GM13977 (cell line): ENCODE results near the gene CAMK1D.

Experiments
- DNase-seq: peaks from one replicate; pipeline ENCODE4 v3.0.0; 2012; ENCODE audit warnings: low spot score
- in situ Hi-C: fragments of 300-500 bp; cut with MboI; formaldehyde crosslinking; loops from one replicate; pipeline ENCODE4 v1.12.0; 2022; ENCODE audit warnings: low sequenced_read_pairs, low pct_unique_long_range_greater_than_20kb, mixed read lengths, inconsistent platforms; ENCODE audit not compliant: unreplicated experiment
- TF ChIP-seq, protein P1 (sequence below): IDR thresholded peaks from 2 replicates; pipeline ENCODE4 v1.5.1; 2012; ENCODE audit warnings: mild to moderate bottlenecking, control low read depth; ENCODE audit not compliant: insufficient read depth; ENCODE audit errors: extremely low read depth, missing control alignments

CAMK1D gene

DNA sequence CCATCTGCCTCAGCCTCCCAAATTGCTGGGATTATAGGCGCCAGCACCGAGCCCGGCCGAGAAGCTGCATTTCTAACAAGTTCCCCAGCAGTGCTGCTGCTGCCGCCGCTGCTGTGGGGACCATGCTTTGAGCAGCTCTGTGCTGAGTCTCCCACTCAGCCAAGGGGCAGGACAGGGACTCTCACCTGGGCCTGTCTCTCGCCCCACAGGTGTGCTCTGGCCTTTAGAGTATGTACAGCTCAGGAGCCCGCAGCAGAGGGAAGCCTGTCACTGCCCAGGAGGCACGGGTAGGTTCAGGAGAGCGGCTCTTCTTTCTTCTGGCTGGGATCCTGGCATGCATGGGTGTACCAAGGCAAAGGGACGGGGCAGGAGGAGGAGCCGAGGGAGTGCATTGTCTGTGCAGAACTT is 130.1 kb downstream of the CAMK1D start:
- in situ Hi-C loops, result no loop called here
- TF ChIP-seq, protein P1, sequence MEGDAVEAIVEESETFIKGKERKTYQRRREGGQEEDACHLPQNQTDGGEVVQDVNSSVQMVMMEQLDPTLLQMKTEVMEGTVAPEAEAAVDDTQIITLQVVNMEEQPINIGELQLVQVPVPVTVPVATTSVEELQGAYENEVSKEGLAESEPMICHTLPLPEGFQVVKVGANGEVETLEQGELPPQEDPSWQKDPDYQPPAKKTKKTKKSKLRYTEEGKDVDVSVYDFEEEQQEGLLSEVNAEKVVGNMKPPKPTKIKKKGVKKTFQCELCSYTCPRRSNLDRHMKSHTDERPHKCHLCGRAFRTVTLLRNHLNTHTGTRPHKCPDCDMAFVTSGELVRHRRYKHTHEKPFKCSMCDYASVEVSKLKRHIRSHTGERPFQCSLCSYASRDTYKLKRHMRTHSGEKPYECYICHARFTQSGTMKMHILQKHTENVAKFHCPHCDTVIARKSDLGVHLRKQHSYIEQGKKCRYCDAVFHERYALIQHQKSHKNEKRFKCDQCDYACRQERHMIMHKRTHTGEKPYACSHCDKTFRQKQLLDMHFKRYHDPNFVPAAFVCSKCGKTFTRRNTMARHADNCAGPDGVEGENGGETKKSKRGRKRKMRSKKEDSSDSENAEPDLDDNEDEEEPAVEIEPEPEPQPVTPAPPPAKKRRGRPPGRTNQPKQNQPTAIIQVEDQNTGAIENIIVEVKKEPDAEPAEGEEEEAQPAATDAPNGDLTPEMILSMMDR, result no peak
- DNase-seq, result no peak

DNA sequence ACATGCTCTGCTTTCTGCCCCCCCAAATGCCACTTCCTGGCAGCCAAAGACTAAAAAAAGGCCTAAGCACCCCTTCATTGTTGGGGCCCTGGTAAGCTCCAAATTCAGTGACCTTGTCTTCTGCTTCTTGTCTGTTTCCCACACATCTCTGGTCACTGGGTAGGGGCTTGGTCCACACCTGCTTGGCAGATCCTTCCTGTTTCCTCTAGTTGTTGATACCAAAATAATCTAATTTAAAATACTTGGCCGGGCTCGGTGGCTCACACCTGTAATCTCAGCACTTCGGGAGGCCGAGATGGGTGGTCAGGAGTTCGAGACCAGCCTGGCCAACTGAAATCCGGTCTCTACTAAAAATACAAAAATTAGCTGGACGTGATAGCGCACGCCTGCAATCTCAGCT is 130.6 kb downstream of the CAMK1D start:
- DNase-seq, result no peak
- in situ Hi-C loops, result no loop called here
- TF ChIP-seq, protein P1, result no peak

DNA sequence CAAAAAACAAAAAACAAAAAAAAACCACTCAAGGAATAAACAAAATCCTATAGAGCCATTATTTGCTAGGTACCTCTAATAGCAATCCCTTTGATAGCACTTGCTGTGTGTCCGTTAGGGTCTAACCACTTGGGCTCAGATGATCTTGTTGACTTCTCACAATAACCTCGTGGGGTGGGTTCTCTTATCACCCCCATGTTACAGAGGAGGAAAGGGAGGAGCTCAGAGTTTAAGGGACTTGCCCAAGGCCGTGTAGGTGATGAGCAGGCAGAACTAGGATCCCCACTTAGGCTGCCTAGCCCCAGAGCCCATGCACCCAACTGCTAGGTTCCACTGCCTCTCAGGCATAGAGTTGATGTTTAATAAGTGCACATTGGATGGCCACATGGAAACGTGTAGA is 131.1 kb downstream of the CAMK1D start:
- DNase-seq, result no peak
- TF ChIP-seq, protein P1, result no peak
- in situ Hi-C loops, result no loop called here

DNA sequence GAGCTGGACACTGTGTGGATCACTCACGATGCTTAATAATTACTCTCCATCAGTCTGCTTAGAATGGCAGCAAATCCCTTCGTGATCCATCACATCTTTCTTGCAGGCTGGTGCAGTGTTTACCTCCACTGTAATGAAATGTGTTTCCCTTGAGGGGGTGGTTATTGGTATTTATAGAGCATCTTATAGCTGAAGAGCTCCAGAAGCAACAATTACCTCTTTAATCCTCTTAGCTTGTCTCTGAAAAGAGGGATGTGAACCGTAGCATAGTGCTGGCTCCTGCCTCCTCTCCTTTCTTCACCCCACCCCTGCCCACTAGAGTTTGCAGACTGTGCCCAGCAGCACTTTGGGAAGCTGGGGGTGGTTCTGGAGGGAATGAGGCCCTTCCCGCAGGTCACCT is 132.6 kb downstream of the CAMK1D start:
- in situ Hi-C loops, result no loop called here
- TF ChIP-seq, protein P1, result no peak
- no peak for DNase-seq

DNA sequence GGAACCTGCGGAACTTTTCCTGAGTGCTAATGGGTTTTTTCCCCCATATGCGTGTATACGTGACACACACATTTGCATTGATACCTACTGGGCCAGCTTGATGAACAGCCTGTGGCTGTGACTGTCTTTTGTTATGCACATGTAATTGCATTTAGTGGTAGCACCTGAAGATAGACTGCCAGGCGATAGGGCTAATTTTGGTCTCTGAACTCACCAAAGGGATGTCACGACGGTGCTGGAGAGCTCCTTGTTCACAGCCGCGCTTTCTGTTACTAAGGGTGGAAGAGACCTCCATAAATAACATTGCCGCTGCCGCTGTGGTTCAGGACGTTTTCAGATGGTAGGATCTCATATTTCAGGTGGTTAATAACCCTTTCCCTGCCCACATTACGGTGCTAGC is 133.2 kb downstream of the CAMK1D start:
- DNase-seq, result peak; percentile 45
- in situ Hi-C loops, result no loop called here
- TF ChIP-seq, protein P1, result no peak

DNA sequence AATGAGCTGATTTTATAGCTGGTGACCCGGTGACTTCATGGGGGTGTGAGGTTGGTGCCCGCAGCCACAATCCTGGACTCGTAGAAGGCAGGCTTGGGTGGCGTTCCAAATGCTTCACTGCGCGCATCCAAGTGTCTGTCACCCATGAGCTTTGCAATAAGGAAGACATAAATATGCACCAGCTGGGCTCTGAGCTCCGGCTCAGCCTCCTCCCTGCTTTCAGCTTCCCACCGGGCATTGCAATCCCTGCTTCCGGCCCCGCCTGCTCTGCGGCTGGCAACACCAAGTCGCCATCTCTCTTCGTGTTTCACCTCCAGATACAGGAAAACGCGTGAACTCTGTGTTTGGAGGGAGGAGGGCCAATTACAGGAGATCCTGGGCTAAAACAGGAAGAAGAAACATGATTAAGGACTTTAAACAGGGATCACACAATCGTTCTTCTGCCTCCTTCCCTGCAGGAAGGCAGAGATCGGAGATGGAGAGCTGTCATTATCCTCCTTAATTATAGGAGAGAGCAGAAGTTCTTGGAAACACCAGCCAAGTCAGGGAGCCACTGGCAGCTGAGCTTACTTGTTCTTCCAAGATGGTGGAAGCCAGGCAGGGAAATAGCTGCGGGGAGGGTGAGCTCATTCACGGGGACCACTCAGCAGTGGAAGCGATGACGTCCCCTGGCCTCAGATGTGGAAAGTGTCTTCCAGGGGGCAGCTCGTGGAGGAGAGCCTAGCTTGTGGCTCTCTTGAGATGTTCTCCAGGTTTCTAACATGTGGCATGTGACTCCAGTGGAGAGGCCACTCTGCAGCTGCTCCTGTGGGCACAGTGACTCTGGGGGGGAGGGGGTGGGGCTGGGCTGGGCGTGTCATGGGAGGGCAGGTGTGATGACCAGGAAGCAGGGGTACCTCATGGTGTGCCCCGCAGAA is 134.9 kb downstream of the CAMK1D start:
- in situ Hi-C loops, result no loop called here
- TF ChIP-seq, protein P1, result no peak
- DNase-seq, result no peak
